GM19193 (cell line): Measurements from ENCODE around the gene UBL3.

ENCODE experiments used
- POLR2A ChIP-seq: IDR thresholded peaks from 4 replicates; pipeline ENCODE4 v1.6.1; 2011; ENCODE audit not compliant: insufficient read depth, insufficient read length; ENCODE audit errors: extremely low read depth

UBL3 gene

GRCh38 chr13:29805994-29806979 is 44.1 kb downstream of the UBL3 start:
- TF ChIP-seq POLR2A, result no peak

GRCh38 chr13:29803221-29803620 is 47.2 kb downstream of the UBL3 start:
- no peak for TF ChIP-seq POLR2A

- no peak for TF ChIP-seq POLR2A
These were observed 47.8 kb downstream of the UBL3 start for GRCh38 chr13:29802621-29803020.

DNA sequence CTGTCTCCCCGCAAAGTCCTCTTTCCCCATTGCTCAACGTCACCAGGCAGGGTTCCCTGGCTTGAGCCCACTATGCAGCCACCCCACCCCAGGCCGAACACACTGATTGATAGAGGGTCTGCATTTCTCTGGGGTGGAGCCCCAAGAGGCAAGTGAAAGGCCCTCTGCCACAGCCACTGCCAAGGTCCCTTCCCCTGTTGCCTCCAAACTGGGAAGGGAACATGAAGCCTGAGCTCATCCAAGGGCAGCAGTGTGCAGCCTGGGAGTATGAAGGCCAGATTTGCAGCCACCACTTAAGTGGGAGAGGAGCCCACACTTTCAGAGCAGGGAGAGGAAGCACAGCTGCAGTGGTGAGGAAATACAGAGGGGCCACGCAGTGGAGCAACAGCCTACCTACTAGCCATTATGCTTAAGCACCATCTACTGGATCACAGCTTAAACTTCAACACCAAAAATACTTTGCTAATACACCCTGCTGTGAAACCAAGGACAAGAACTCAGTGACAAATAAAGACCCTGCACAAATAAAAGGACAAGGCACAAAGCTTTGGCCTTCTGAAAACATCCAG is 48.6 kb downstream of the UBL3 start:
- no peak for TF ChIP-seq POLR2A

DNA sequence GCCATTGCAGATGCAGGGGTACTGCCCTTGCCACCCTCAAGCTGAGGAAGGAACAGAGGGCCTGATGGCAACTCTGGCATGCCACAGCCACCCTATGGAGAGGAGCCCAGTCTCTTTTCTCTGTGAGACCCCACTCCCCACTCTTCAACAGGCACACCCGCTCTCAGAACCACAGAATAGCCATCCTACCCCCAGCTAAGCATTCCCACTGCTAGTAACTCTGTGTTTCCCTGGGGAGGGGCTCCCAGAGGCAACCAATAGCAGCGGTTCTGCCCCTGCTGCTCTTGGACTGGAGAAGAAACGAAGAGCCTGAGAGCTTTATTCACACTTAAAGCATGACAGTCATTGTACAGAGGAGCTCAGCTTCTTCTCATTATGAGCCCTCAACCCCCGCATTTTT is 49.3 kb downstream of the UBL3 start:
- no peak for TF ChIP-seq POLR2A

GRCh38 chr13:29800687-29801086 is 49.7 kb downstream of the UBL3 start:
- no peak for TF ChIP-seq POLR2A

DNA sequence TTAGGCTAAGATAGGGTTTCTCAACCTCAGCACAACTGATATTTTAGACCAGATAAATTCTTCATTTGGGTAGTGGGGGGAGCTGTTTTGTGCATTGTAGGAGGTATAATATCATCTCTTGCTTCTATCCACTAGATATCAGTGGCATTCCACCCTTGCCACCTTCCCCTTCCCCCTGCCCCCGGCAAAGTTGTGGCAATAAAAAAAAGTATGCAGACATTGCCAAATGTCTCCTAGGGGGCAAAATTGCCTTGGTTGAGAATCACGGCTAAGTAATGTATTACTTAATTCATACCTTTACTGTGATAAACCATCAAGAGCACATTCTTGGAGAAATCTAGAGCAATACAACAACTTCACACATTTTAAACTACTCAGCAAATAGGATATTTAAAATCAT is 51.4 kb downstream of the UBL3 start:
- TF ChIP-seq POLR2A, result no peak

DNA sequence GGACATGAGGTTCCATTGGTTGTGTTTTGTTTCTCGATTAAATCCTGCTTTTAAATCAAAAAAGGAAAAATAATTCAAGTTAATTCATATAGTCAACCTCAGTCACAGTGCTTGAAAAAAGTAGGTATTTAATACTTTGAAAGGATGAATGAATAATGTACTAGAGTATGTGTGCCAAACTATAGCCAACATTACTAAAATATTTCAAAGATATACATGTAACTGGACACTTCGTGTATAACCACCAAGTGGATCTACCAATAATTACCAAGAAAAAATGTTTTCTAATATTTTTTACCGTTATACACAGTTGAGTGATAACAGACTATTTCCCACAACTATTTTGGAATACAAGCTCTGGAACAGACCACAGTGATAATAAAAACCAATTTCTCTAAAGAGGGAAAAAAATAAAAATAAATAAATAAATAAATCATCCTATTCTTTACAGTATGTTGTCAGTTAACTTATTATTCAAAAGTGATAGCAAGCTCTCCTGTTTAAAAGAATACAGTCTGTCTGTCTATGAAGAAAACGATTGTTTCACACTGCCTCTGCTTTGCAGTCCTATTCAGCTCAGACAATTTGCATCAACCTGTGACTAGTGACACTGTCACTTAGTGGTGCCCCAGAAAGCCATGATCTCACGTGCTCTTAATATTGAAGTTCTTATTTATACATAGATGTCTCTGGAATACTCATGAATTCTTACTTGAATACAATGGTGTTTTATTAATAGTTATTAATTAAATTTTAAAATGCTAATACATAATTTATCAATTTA is 58.2 kb downstream of the UBL3 start:
- TF ChIP-seq POLR2A, result no peak

DNA sequence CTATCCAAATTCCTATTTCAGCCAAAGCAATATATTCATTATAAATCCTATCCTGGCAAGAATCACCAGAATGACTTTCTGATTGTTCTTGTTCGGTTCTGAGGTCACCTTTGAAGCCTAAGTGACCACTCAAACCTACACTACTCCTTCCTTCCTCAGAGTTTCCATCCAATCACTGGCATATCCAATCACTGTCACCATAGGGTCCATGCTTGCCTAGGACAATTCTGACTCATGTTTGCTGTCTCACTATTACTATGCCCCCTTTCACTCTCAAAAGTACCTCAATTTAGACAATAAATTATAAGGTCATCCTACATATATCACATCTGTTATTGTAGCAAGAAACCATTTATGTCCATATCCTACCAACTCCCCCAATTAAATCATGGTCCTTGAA is 58.9 kb downstream of the UBL3 start:
- no peak for TF ChIP-seq POLR2A

DNA sequence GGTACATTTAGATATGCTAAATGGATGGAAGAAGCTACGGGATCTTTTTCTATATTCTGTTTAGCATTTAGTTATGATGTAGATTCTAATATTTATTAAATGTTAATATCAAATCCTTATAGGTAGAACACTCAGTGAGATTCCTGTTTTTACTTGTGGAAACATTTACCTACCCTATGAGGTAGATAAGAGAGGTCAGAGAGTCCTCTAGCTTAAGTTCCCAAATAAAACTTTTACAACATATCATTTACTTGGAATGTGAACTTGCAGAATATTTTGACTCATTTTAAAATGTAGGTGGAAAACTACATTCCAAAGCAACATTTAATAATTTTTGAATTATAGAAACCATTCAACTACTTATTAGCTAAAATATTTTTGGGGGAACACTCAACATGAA is 63.7 kb downstream of the UBL3 start:
- TF ChIP-seq POLR2A, result no peak

GRCh38 chr13:29785978-29786377 is 64.4 kb downstream of the UBL3 start:
- no peak for TF ChIP-seq POLR2A

DNA sequence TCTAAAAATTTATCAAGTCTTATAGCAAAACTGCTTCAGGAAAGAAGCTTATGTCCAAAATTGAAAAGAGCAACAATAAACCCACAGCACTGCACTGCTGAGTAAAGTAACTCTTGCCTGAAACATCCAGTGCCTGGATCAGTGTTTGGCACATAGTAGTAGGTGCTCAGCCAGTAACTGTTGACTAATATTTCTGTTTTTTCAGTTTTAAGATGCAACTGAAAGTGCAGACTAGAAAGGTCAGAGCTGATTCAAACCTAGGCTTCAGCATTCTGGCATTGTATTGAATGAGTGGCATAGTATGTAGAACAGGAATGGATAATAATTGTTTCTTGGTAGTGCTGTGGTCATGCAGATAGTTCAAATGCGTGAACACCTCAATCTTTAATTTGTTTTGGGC is 67.6 kb downstream of the UBL3 start:
- no peak for TF ChIP-seq POLR2A

GRCh38 chr13:29774830-29775229 is 75.6 kb downstream of the UBL3 start:
- TF ChIP-seq POLR2A, result no peak

- TF ChIP-seq POLR2A, result no peak
These were observed 79.2 kb downstream of the UBL3 start for GRCh38 chr13:29771247-29771646.

DNA sequence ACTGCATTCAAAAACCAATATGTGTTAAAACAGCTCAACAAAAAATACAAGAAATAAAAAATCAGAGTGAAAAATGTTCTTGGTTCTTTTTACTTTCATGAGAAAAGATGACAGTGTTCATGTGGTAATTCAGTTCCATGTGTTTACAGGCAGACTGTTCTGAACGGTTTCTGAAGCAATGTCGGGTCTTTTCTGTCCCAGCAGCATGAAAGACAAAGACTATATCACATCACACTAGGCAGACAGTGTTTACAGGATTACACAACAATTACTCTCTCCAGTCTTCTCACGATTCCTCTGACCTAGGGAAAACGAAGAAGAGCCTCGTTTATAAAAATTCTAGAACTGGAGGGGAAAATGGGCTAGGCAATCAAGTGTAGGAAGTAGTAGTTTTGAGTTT is 83.4 kb downstream of the UBL3 start:
- no peak for TF ChIP-seq POLR2A

DNA sequence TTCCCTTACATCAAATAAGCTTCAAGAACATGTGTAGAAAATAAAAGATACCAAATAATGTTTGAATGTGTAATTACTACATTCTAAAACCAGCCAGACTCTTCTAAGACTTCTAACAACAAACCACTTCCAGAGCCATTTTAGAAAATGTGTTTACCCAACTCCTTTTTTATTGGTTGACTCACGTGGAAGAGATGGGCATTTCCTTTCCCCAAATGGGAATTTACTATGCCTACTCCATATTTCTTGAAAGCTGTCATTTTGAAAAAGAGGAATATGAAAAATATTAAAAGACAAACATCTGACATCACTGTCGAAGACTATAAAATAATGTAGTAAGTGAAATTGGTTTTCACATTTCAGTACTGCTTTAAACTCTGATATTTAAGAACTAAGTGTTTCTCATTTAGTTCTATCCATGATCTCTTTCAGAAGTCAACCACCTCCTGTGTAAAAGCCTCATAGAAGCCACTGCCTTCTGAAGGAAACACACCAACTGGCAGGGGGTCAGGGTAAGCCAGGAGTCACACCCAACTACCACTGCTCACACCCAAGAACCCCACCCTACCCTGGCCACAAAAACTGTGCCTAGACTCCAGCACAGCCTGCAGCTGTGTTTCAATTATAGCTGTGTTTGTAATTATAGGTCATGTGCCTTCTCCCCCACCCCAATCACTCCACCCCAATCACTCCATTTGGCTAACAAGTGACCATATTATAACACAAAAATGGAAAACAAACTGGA is 86.8 kb downstream of the UBL3 start:
- TF ChIP-seq POLR2A, result no peak

DNA sequence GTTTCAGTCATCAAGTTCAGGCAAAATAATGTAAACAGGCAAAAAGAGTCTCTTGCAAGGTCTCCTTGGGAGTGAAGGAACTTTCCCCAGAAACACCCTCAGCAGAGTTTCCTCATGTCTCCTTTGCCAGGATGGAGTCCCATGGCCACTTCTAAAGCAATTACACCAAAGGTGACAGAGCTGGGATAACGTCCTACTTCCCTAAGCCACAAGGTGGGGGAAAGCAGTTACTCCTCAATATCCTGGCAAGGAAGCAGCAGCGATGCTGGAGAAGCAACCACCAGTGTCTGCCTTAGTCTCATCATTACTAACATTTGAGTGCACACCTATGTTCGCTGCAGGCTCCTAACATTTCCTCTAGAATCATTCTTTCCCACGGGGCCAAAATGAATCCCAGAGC is 88.6 kb downstream of the UBL3 start:
- no peak for TF ChIP-seq POLR2A
